ENCODE results near the gene ADH4.
"Not testable (repeated sequence)": the region's sequence is repeated elsewhere in the genome, so short reads cannot be mapped to it uniquely, and the experiment has no call there.

The ADH4 gene

DNA sequence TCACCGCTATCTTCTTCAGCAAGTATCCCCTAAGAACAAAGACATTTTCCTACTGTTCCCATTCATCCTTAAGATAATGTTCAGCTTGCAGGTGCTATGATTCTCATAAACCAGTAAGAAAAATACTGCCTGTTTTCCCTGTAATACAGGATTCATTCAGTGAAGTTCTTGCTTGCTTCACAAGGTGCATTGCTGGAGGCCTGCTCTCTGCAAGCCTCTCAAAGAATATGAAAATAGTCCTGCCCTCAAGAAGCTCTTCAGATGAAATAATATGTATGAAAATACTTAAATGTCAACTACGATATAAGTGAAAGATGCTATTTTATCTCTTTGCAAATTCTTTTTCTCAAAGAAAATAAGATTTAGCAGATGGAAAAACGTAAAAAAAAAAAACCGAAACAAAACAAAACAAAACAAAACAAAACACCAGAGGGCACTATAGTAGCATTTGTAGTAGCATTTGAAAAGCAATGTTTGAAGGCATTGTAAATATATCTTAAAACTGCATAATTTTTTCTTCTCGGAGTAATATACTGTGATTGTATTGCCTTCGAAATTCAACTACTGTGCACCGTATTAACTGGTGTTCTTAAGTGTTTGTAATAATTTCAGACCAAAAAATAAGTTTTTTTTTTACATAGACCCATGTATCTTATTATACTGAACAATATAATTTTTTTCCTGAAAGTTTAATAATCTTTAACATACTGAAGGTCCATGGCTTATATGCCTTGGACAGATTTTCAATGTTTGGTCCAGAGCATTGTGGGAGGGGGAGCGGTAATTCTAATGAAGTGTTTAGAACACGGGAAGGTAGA lies 26.0 kb downstream of the ADH4 start:
- no peak overlapping the region for H3K4me3 ChIP-seq (ENCODE audit: low read depth in 1 of 2, low read length in 1 of 2)
- no peaks in the 10 kb centered on the region for H3K9me3 ChIP-seq
- TF ChIP-seq, protein P1, sequence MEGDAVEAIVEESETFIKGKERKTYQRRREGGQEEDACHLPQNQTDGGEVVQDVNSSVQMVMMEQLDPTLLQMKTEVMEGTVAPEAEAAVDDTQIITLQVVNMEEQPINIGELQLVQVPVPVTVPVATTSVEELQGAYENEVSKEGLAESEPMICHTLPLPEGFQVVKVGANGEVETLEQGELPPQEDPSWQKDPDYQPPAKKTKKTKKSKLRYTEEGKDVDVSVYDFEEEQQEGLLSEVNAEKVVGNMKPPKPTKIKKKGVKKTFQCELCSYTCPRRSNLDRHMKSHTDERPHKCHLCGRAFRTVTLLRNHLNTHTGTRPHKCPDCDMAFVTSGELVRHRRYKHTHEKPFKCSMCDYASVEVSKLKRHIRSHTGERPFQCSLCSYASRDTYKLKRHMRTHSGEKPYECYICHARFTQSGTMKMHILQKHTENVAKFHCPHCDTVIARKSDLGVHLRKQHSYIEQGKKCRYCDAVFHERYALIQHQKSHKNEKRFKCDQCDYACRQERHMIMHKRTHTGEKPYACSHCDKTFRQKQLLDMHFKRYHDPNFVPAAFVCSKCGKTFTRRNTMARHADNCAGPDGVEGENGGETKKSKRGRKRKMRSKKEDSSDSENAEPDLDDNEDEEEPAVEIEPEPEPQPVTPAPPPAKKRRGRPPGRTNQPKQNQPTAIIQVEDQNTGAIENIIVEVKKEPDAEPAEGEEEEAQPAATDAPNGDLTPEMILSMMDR (IDR thresholded peaks at IDR 0.05): no peak
- no peaks in the 10 kb centered on the region for H3K27me3 ChIP-seq
- no peaks in the 10 kb centered on the region for H3K4me1 ChIP-seq (ENCODE audit: control insufficient read depth in 1 of 2, insufficient read depth in 1 of 2, low read depth in 1 of 2, low read length in 1 of 2)
- H3K36me3 ChIP-seq: no peaks in the 10 kb centered on the region
- no peak overlapping the region for H3K27ac ChIP-seq

DNA sequence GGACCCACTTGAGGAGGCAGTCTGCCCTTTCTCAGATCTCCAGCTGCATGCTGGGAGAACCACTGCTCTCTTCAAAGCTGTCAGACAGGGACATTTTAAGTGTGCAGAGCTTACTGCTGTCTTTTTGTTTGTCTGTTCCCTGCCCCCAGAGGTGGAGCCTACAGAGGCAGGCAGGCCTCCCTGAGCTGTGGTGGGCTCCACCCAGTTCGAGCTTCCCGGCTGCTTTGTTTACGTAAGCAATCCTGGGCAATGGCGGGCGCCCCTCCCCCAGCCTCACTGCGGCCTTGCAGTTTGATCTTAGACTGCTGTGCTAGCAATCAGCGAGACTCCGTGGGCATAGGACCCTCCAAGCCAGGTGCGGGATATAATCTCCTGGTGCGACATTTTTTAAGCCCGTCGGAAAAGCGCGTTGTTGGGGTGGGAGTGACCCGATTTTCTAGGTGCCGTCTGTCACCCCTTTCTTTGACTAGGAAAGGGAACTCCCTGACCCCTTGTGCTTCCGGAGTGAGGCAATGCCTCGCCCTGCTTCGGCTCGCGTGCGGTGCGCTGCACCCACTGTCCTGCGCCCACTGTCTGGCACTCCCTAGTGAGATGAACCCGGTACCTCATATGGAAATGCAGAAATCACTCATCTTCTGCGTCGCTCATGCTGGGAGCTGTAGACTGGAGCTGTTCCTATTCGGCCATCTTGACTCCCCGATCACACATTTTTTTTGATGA lies 26.8 kb downstream of the ADH4 start:
- H3K27me3 ChIP-seq; H3K4me1 ChIP-seq (ENCODE audit: control insufficient read depth in 1 of 2, insufficient read depth in 1 of 2, low read depth in 1 of 2, low read length in 1 of 2); H3K9me3 ChIP-seq; H3K27ac ChIP-seq; H3K4me3 ChIP-seq (ENCODE audit: low read depth in 1 of 2, low read length in 1 of 2); H3K36me3 ChIP-seq: not testable (repeated sequence)

DNA sequence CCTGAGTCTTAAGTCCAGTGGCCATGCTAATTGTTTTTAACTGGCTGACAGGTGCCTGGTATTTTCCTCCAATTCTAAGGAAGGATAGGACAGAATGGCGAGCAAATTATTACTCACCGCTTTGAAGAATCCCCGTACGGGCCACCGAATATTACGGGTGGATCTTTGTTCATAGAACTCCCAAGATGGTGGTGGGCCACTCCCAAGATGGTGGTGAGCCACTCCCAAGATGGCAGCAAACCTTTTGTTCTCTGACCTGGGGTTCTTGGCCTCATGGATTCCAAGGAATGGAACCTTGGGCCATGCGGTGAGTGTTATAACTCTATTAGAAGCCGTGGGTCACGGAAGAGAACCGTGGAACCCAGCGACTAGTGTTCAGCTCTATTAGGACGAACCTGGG lies 34.8 kb downstream of the ADH4 start:
- not testable (repeated sequence) for H3K27me3 ChIP-seq; H3K36me3 ChIP-seq; H3K9me3 ChIP-seq; H3K4me3 ChIP-seq (ENCODE audit: low read depth in 1 of 2, low read length in 1 of 2); H3K4me1 ChIP-seq (ENCODE audit: control insufficient read depth in 1 of 2, insufficient read depth in 1 of 2, low read depth in 1 of 2, low read length in 1 of 2); H3K27ac ChIP-seq

DNA sequence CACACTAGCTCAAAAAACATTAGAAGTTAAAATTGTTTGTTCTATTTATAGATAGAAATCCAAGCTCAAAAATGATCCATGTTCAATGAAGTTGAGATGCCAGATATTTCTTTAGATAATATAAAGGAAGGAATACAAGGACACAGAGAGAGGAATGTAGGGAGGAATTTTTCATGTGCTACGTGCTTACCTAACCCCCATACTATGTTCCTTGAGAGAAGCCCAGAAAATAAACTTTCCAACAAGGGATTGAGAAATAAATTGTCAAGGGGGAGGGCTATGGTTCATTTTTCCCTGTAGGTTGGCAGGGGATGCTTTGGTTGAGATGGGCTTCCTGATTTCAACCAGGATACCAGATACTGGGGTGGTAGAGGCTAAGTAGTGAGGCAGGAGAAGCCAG lies 39.9 kb downstream of the ADH4 start:
- Histone ChIP-seq H3K4me1 (ENCODE audit: control insufficient read depth in 1 of 2, insufficient read depth in 1 of 2, low read depth in 1 of 2, low read length in 1 of 2) (no peaks in the 10 kb centered on the region), H3K36me3 (no peaks in the 10 kb centered on the region), H3K27me3 (no peaks in the 10 kb centered on the region), H3K27ac (no peak overlapping the region), H3K9me3 (no peaks in the 10 kb centered on the region), H3K4me3 (ENCODE audit: low read depth in 1 of 2, low read length in 1 of 2) (no peak overlapping the region)
- TF ChIP-seq, protein P1 (IDR thresholded peaks at IDR 0.05): no peak

DNA sequence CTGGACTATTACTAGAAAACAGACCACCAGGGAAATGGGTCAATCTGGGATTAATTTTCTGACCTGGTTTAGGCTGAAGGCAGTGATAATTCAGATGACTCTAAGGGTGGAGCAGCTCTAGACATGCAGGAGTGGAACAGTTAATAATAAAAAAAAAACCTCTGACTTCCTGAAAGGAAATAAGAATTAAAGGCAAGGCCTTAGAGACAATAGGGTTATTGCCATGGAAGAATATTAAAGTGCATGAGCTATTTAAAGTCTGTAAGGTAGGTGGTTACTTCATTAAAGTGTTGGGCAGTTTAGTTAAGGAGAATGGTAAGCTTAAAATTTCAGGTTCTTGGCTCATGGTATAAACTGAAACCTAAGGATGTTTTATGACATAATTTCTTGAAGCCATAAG lies 40.9 kb downstream of the ADH4 start:
- Histone ChIP-seq H3K4me3 (ENCODE audit: low read depth in 1 of 2, low read length in 1 of 2) (no peak overlapping the region), H3K9me3 (no peaks in the 10 kb centered on the region), H3K4me1 (ENCODE audit: control insufficient read depth in 1 of 2, insufficient read depth in 1 of 2, low read depth in 1 of 2, low read length in 1 of 2) (no peaks in the 10 kb centered on the region), H3K27ac (no peak overlapping the region), H3K36me3 (no peaks in the 10 kb centered on the region), H3K27me3 (no peaks in the 10 kb centered on the region)
- TF ChIP-seq, protein P1 (IDR thresholded peaks at IDR 0.05): no peak

DNA sequence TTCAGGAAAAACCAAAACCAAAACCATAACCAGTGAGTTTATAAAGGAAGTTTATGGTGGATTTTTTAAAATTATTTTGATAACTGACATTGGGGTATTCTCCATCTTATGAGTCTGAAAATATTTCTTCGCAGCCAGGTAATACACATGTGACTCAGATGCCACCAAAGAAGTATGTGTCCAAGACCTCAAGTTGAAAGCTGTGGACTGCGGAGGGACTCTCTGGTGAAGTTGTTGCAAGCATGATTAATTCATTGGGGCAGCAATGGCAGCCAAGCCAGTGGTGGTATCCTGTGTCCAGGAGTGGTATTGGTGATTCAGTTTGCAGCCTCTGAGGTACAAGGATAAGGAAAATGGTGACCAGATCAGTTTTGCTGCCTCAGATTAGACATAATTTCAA lies 41.5 kb downstream of the ADH4 start:
- no peak overlapping the region for H3K4me3 ChIP-seq (ENCODE audit: low read depth in 1 of 2, low read length in 1 of 2)

More for the DNA sequence above, 41.5 kb downstream of the ADH4 start:
- H3K4me1 ChIP-seq (ENCODE audit: control insufficient read depth in 1 of 2, insufficient read depth in 1 of 2, low read depth in 1 of 2, low read length in 1 of 2): no peaks in the 10 kb centered on the region
- H3K27me3 ChIP-seq: no peaks in the 10 kb centered on the region
- TF ChIP-seq, protein P1 (IDR thresholded peaks at IDR 0.05): no peak
- no peaks in the 10 kb centered on the region for H3K36me3 ChIP-seq
- H3K27ac ChIP-seq: no peak overlapping the region
- H3K9me3 ChIP-seq: no peaks in the 10 kb centered on the region

All from neutrophil (primary cell).